ENCODE measurements around the gene CMTM1. TPM values are rescaled to one million over a fixed set of nuclear protein-coding genes. Genes with fewer than 3 reads are reported as not detected.
A peak's percentile ranks its signal among the peaks of the same experiment; 100 is the strongest.

CMTM1 gene
- total RNA-seq, 1 experiment from 2014 or later, result 9.4 TPM

DNA sequence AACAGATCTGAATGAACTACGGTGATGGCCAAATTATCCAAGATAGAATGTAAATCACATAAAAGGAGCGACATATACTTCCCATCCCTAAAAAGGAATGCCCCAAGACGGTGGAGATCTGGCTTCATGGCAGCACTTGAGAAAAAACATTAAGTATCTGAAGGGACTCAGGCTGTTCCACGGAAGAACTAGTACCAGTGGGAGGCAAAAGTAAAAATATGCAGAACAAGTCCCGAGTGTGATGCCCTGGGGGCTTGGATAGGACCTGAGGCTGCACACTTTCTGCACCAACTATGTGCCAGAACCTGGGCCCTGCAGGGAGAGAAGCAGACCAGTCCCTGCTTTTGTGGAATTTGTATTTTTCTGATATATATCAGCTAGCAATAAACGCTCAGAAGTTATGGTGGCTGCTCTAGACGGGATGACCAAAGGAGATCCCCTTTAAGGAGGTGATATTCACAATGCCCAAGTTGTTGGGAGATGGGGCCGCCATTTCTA lies 14.4 kb upstream of the CMTM1 start:
- Histone ChIP-seq H3K4me2 (peak overlapping the region; percentile 91), H3K9me3 (ENCODE audit: insufficient read depth, low read depth) (no peaks in the 10 kb centered on the region), H4K20me1 (ENCODE audit: insufficient read depth) (no peaks in the 10 kb centered on the region), H3K27me3 (ENCODE audit: insufficient read depth, low read depth) (no peaks in the 10 kb centered on the region), H3K4me1 (replicated peaks; ENCODE audit: insufficient read depth) (peaks cover 30% of the 10 kb centered on the region), H3F3A (ENCODE audit: insufficient read depth, low read depth) (peaks cover 7% of the 10 kb centered on the region; the same call in 1 of the 2 replicates), H3K9me2 (ENCODE audit: insufficient read depth) (no peaks in the 10 kb centered on the region), H3K27ac (no peak overlapping the region), H2AFZ (peak overlapping the region; percentile 98), H3K79me2 (ENCODE audit: low read depth) (peaks cover 20% of the 10 kb centered on the region), H3K36me3 (ENCODE audit: low read depth) (0 out of 2 replicates have a peak, but pooled peaks cover 6% of the 10 kb centered on the region), H3K4me3 (peak overlapping the region; percentile 66)
- BruUV-seq (replicated peaks), result TSS peak; percentile 27
- intact Hi-C loops (cut with micrococcal nuclease; ENCODE audit: unreplicated experiment), result loop anchor here (2.0 to 5.0 kb wide), 4 partner anchors 29 to 65 kb away; partner anchors contain the start of gene CMTM3
- ChIA-PET CTCF (interaction anchor here (0.7 kb wide), 1 partner anchor 68 kb away, joined by 3 read pairs; no protein-coding TSS in a partner anchor), POLR2A (ENCODE audit: unreplicated experiment) (interaction anchor here (0.6 to 0.8 kb wide), 2 partner anchors 40 to 44 kb away, joined by 3 to 4 read pairs; no protein-coding TSS in a partner anchor)
- no peak for TF ChIP-seq EZH2 (IDR thresholded peaks at IDR 0.05; ENCODE audit: low read depth)
- TF ChIP-seq, protein P1, sequence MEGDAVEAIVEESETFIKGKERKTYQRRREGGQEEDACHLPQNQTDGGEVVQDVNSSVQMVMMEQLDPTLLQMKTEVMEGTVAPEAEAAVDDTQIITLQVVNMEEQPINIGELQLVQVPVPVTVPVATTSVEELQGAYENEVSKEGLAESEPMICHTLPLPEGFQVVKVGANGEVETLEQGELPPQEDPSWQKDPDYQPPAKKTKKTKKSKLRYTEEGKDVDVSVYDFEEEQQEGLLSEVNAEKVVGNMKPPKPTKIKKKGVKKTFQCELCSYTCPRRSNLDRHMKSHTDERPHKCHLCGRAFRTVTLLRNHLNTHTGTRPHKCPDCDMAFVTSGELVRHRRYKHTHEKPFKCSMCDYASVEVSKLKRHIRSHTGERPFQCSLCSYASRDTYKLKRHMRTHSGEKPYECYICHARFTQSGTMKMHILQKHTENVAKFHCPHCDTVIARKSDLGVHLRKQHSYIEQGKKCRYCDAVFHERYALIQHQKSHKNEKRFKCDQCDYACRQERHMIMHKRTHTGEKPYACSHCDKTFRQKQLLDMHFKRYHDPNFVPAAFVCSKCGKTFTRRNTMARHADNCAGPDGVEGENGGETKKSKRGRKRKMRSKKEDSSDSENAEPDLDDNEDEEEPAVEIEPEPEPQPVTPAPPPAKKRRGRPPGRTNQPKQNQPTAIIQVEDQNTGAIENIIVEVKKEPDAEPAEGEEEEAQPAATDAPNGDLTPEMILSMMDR (conservative IDR thresholded peaks at IDR 0.05), result no peak
- DNase-seq, result no peak

GRCh38 chr16:66552286-66553177 lies 13.7 kb upstream of the CMTM1 start, which contains the start of gene CKLF:
Gene CKLF, plus strand, starts transcription at chr16:66552576. Its CDS starts 140 bp downstream, at chr16:66552716.
- DNase-seq, result peak; percentile 75 to 91
- Histone ChIP-seq H3K36me3 (ENCODE audit: low read depth) (0 out of 2 replicates have a peak, but pooled peaks cover 6% of the 10 kb centered on the region), H3K4me1 (replicated peaks; ENCODE audit: insufficient read depth) (peaks cover 30% of the 10 kb centered on the region), H3F3A (ENCODE audit: insufficient read depth, low read depth) (peaks cover 7% of the 10 kb centered on the region; the same call in 1 of the 2 replicates), H3K27me3 (ENCODE audit: insufficient read depth, low read depth) (no peaks in the 10 kb centered on the region), H3K79me2 (ENCODE audit: low read depth) (peaks cover 20% of the 10 kb centered on the region), H3K27ac (no peak within 1 kb of the TSS), H4K20me1 (ENCODE audit: insufficient read depth) (no peaks in the 10 kb centered on the region), H3K9me3 (ENCODE audit: insufficient read depth, low read depth) (no peaks in the 10 kb centered on the region), H3K9me2 (ENCODE audit: insufficient read depth) (no peaks in the 10 kb centered on the region), H3K4me3 (peak within 1 kb of the TSS; percentile 66), H3K4me2 (peak within 1 kb of the TSS; percentile 91), H2AFZ (peak within 1 kb of the TSS; percentile 98)
- POLR2A ChIA-PET (ENCODE audit: unreplicated experiment), result interaction anchor here (0.6 to 0.8 kb wide), 2 partner anchors 41 to 44 kb away, joined by 3 to 4 read pairs; no protein-coding TSS in a partner anchor
- TF ChIP-seq, protein P1 (conservative IDR thresholded peaks at IDR 0.05), result no peak
- no peak for TF ChIP-seq EZH2 (IDR thresholded peaks at IDR 0.05; ENCODE audit: low read depth)
- CTCF ChIA-PET, result interaction anchor here (0.6 to 0.7 kb wide), 2 partner anchors 69 to 76 kb away, joined by 3 to 6 read pairs; no protein-coding TSS in a partner anchor
- intact Hi-C loops (cut with micrococcal nuclease; ENCODE audit: unreplicated experiment), result loop anchor here (2.0 to 5.0 kb wide), 4 partner anchors 30 to 66 kb away; partner anchors contain the start of gene CMTM3
- TSS peak; percentile 48 for BruUV-seq (replicated peaks)

DNA sequence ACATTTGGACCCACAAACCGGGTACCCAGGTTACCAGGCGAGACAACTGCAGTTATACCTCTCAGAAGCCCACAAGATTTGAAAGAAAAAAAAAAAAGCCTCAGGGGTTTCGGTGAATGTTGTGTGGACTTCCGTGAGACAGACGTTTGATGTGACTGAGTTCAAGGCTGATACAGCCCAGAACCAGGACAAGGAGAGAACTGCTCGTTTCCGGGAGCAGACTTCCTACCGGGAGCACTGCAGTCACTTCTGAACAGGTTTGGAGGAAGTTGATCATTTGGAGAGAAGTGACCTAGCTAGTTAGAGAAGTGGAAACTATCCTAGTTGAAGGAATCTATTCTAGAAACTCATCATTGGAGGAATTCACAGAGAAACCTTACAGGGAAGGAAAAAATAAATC lies 13.0 kb upstream of the CMTM1 start:
- no TSS peak for BruUV-seq (replicated peaks)
- Histone ChIP-seq H3K9me3 (ENCODE audit: insufficient read depth, low read depth) (no peaks in the 10 kb centered on the region), H3K4me1 (replicated peaks; ENCODE audit: insufficient read depth) (peaks cover 30% of the 10 kb centered on the region), H2AFZ (peak overlapping the region; percentile 98), H3K27me3 (ENCODE audit: insufficient read depth, low read depth) (no peaks in the 10 kb centered on the region), H3K9me2 (ENCODE audit: insufficient read depth) (no peaks in the 10 kb centered on the region), H3F3A (ENCODE audit: insufficient read depth, low read depth) (peaks cover 7% of the 10 kb centered on the region; the same call in 1 of the 2 replicates), H3K27ac (no peak overlapping the region), H3K4me3 (peak overlapping the region; percentile 66; the same call in 1 of the 2 replicates), H3K79me2 (ENCODE audit: low read depth) (peaks cover 20% of the 10 kb centered on the region), H4K20me1 (ENCODE audit: insufficient read depth) (no peaks in the 10 kb centered on the region), H3K4me2 (peak overlapping the region; percentile 91), H3K36me3 (ENCODE audit: low read depth) (0 out of 2 replicates have a peak, but pooled peaks cover 6% of the 10 kb centered on the region)
- ChIA-PET POLR2A (ENCODE audit: unreplicated experiment) (no interaction called here), CTCF (no interaction called here)
- intact Hi-C loops (cut with micrococcal nuclease; ENCODE audit: unreplicated experiment), result loop anchor here (2.0 to 5.0 kb wide), 4 partner anchors 30 to 66 kb away; partner anchors contain the start of gene CMTM3
- TF ChIP-seq, protein P1 (conservative IDR thresholded peaks at IDR 0.05), result no peak
- no peak for TF ChIP-seq EZH2 (IDR thresholded peaks at IDR 0.05; ENCODE audit: low read depth)
- DNase-seq, result no peak
